ENCODE measurements around the gene NUDT8. TPM values are rescaled to one million over a fixed set of nuclear protein-coding genes. Genes with fewer than 3 reads are reported as not detected.

The NUDT8 gene
- total RNA-seq, 1 experiment from 2014 or later: 6.9 TPM

DNA sequence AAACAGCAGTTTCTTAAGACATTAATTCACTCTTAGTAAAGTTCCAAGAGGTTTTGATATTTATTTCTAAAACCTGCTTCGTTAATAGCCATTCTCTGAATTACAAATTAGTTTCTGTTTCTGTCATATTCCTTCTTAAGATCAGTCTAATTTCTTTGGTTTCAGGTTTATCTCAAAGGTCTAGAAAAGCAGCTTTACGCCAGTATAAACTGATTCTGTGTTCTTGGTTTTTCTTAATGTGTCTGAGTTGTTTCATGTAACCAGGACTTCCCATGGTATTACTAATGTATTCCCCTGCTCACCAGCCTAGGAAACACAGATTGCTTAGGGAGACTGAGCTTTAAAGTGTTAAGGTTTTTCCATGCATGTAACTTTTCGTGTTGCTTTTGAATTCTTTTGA lies 27.6 kb upstream of the NUDT8 start:
- Mint-ChIP-seq H3K4me3 (ENCODE audit: unreplicated experiment) (no peak overlapping the region), H3K27ac (ENCODE audit: low read depth, unreplicated experiment) (no peak overlapping the region), H3K27me3 (ENCODE audit: insufficient read depth, unreplicated experiment) (no peaks in the 10 kb centered on the region), H3K9me3 (ENCODE audit: unreplicated experiment) (no peaks in the 10 kb centered on the region), H3K36me3 (ENCODE audit: insufficient read depth, unreplicated experiment) (no peaks in the 10 kb centered on the region), H3K4me1 (ENCODE audit: insufficient read depth, unreplicated experiment) (no peaks in the 10 kb centered on the region)
- intact Hi-C loops (cut with micrococcal nuclease): no loop called here
- ChIA-PET CTCF (interaction anchor here (0.9 to 6.2 kb wide), 5 partner anchors 11 to 85 kb away, joined by 3 to 50 read pairs (median 6); partner anchors contain the start of gene NUDT8), POLR2A (interaction anchor here (2.8 to 3.1 kb wide), 2 partner anchors 28 to 74 kb away, joined by 16 to 20 read pairs; partner anchors contain the start of genes GSTP1 and NUDT8)
- BruUV-seq (replicated peaks): no TSS peak
- no peak for DNase-seq (ENCODE audit: unreplicated experiment)
- TF ChIP-seq, protein P1, sequence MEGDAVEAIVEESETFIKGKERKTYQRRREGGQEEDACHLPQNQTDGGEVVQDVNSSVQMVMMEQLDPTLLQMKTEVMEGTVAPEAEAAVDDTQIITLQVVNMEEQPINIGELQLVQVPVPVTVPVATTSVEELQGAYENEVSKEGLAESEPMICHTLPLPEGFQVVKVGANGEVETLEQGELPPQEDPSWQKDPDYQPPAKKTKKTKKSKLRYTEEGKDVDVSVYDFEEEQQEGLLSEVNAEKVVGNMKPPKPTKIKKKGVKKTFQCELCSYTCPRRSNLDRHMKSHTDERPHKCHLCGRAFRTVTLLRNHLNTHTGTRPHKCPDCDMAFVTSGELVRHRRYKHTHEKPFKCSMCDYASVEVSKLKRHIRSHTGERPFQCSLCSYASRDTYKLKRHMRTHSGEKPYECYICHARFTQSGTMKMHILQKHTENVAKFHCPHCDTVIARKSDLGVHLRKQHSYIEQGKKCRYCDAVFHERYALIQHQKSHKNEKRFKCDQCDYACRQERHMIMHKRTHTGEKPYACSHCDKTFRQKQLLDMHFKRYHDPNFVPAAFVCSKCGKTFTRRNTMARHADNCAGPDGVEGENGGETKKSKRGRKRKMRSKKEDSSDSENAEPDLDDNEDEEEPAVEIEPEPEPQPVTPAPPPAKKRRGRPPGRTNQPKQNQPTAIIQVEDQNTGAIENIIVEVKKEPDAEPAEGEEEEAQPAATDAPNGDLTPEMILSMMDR (IDR thresholded peaks at IDR 0.05; ENCODE audit: unreplicated experiment): no peak

DNA sequence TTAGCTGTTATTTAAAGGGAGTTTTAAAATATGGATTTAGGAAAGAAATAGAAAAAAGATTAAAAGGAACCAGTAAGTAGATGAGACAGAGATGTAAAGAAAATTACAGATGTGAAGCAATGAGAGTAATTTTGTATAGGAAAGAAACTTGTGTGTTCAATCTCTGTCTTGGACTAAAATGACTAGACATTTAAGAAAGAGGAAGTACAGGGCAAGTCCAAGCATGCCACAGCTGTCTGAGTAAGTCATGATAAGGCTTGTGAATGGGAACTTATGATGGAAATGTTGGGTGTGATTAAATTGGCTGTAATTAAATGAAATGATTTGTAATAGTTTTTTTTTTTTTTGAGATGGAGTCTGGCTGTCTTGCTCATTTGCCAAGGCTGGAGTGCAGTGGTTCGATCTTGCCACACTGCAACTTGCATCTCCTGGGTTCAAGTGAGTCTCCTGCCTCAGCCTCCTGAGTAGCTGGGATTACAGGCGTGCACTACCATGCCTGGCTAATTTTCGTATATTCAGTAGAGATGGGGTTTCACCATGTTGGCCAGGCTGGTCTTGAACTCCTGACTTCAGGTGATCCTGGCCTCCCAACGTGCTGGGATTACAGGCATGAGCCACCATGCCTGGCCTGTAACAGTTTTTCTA lies 26.7 kb upstream of the NUDT8 start:
- Mint-ChIP-seq H3K27ac (ENCODE audit: low read depth, unreplicated experiment) (peak overlapping the region; percentile 64), H3K9me3 (ENCODE audit: unreplicated experiment) (no peaks in the 10 kb centered on the region), H3K36me3 (ENCODE audit: insufficient read depth, unreplicated experiment) (no peaks in the 10 kb centered on the region), H3K4me1 (ENCODE audit: insufficient read depth, unreplicated experiment) (no peaks in the 10 kb centered on the region), H3K27me3 (ENCODE audit: insufficient read depth, unreplicated experiment) (no peaks in the 10 kb centered on the region), H3K4me3 (ENCODE audit: unreplicated experiment) (no peak overlapping the region)
- TF ChIP-seq, protein P1 (IDR thresholded peaks at IDR 0.05; ENCODE audit: unreplicated experiment): no peak
- CTCF ChIA-PET: interaction anchor here (0.6 to 2.1 kb wide), 5 partner anchors 10 to 494 kb away, joined by 3 to 14 read pairs (median 4); no protein-coding TSS in a partner anchor
- intact Hi-C loops (cut with micrococcal nuclease): no loop called here
- POLR2A ChIA-PET: interaction anchor here (0.6 to 3.1 kb wide), 5 partner anchors 10 to 384 kb away, joined by 3 to 20 read pairs (median 5); partner anchors contain the start of genes GSTP1 and NUDT8
- BruUV-seq (replicated peaks): no TSS peak
- DNase-seq (ENCODE audit: unreplicated experiment): peak; percentile 39

DNA sequence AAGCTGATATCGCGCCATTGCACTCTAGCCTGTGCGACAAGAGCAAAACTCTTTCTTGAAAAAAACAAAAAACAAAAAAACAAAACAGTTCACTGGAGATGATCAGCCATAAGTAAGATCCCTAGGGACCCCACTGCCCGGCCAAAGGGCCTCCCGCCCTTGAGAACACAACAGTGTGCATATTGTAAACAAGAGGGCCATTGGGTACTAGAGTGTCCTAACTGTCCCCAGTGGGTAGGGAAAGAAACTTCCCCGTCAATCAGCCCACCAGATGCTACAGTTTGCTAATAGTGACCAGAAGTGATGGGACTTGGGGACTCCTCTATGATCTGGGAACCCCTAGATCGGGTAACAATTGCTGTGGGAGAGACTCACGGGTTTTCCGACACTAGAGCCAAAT lies 24.5 kb upstream of the NUDT8 start:
- H3K4me1 Mint-ChIP-seq (ENCODE audit: insufficient read depth, unreplicated experiment): no peaks in the 10 kb centered on the region
- no peaks in the 10 kb centered on the region for H3K27me3 Mint-ChIP-seq (ENCODE audit: insufficient read depth, unreplicated experiment)
- CTCF ChIA-PET: no interaction called here
- POLR2A ChIA-PET: no interaction called here
- no peak overlapping the region for H3K4me3 Mint-ChIP-seq (ENCODE audit: unreplicated experiment)
- no peaks in the 10 kb centered on the region for H3K9me3 Mint-ChIP-seq (ENCODE audit: unreplicated experiment)
- no peaks in the 10 kb centered on the region for H3K36me3 Mint-ChIP-seq (ENCODE audit: insufficient read depth, unreplicated experiment)
- TF ChIP-seq, protein P1 (IDR thresholded peaks at IDR 0.05; ENCODE audit: unreplicated experiment): no peak
- no TSS peak for BruUV-seq (replicated peaks)
- H3K27ac Mint-ChIP-seq (ENCODE audit: low read depth, unreplicated experiment): no peak overlapping the region
- no peak for DNase-seq (ENCODE audit: unreplicated experiment)
- intact Hi-C loops (cut with micrococcal nuclease): no loop called here

DNA sequence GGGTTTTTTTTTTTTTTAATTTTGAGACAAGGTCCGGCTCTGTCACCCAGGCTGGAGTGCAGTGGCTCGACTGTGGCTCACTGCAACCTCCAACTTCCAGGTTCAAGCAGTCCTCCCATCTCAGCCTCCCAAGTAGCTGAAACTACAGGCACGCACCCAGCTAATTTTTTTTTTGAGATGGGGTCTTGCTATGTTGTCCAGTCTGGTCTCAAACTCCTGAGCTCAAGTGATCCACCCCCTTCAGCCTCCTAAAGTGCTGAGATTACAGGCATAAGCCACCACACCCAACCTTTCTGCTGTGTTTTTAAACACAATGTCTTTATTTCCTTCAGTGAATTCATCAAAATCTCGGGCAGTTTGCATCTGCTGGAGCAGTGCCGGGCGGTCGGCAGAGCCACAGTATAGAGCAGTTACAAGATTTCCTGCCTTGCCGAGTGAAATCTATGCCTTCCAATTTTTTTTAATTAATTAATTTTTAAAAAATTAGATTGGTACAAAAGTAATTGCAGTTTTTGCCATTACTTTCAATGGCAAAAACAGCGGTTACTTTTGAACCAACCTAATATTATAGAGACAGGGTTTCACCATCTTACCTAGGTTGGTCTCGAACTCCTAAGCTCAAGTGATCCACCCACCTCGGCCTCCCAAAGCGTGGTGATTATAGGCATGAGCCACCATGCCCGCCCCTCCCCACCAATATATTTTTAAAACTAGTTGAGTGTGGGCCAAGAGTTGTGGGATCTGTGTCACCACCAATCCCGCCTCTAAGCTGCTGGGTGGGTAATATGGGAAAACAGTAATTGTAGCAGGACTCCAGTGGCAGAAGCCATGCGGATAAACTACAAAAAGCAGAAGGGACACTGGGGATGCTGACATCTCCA lies 23.5 kb upstream of the NUDT8 start:
- CTCF ChIA-PET: interaction anchor here (0.6 to 1.2 kb wide), 5 partner anchors 21 to 341 kb away, joined by 3 to 6 read pairs (median 4); no protein-coding TSS in a partner anchor
- no TSS peak for BruUV-seq (replicated peaks)
- intact Hi-C loops (cut with micrococcal nuclease): no loop called here
- H3K27ac Mint-ChIP-seq (ENCODE audit: low read depth, unreplicated experiment): no peak overlapping the region
- TF ChIP-seq, protein P1 (IDR thresholded peaks at IDR 0.05; ENCODE audit: unreplicated experiment): no peak
- no peaks in the 10 kb centered on the region for H3K27me3 Mint-ChIP-seq (ENCODE audit: insufficient read depth, unreplicated experiment)
- POLR2A ChIA-PET: interaction anchor here (0.6 to 1.5 kb wide), 3 partner anchors 20 to 71 kb away, joined by 3 read pairs; no protein-coding TSS in a partner anchor
- no peaks in the 10 kb centered on the region for H3K36me3 Mint-ChIP-seq (ENCODE audit: insufficient read depth, unreplicated experiment)
- no peak for DNase-seq (ENCODE audit: unreplicated experiment)
- no peaks in the 10 kb centered on the region for H3K4me1 Mint-ChIP-seq (ENCODE audit: insufficient read depth, unreplicated experiment)
- H3K4me3 Mint-ChIP-seq (ENCODE audit: unreplicated experiment): no peak overlapping the region
- no peaks in the 10 kb centered on the region for H3K9me3 Mint-ChIP-seq (ENCODE audit: unreplicated experiment)
